Measurements from ENCODE around the gene DMXL2.
"Not testable (repeated sequence)": the region's sequence is repeated elsewhere in the genome, so short reads cannot be mapped to it uniquely, and the experiment has no call there.

- TF ChIP-seq, protein P1, sequence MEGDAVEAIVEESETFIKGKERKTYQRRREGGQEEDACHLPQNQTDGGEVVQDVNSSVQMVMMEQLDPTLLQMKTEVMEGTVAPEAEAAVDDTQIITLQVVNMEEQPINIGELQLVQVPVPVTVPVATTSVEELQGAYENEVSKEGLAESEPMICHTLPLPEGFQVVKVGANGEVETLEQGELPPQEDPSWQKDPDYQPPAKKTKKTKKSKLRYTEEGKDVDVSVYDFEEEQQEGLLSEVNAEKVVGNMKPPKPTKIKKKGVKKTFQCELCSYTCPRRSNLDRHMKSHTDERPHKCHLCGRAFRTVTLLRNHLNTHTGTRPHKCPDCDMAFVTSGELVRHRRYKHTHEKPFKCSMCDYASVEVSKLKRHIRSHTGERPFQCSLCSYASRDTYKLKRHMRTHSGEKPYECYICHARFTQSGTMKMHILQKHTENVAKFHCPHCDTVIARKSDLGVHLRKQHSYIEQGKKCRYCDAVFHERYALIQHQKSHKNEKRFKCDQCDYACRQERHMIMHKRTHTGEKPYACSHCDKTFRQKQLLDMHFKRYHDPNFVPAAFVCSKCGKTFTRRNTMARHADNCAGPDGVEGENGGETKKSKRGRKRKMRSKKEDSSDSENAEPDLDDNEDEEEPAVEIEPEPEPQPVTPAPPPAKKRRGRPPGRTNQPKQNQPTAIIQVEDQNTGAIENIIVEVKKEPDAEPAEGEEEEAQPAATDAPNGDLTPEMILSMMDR (IDR thresholded peaks at IDR 0.05), result not testable (repeated sequence)
- not testable (repeated sequence) for TF ChIP-seq POLR2A (IDR thresholded peaks at IDR 0.05)
These were observed 25.5 kb upstream of the DMXL2 start for GRCh38 chr15:51648101-51648500.
